A549 (cell line): Measurements from ENCODE around the gene OR6N2. TPM values are rescaled to one million over a fixed set of nuclear protein-coding genes. Genes with fewer than 3 reads are reported as not detected.

Experiments used
- ATAC-seq, 2 experiments: fragments of 200-7000 bp in 1 of 2; fragments of >200 bp in 1 of 2; cut with Nextera tagmentation in 1 of 2; cut with Tn5 transposase in 1 of 2; 3 replicates each; pipeline versions ENCODE4 v1.8.0 to v1.9.1; 2018 to 2020; ENCODE audit warnings: mild to moderate bottlenecking in 1 of 2, moderate library complexity in 1 of 2
- CTCF ChIA-PET: fragments of 300-600 bp; sonication (Branson Sonifier 250); formaldehyde crosslinking; extraction: SDS; loops from one replicate; lab custom pipeline; 2021; ENCODE audit warnings: antibody characterized with exemption, inconsistent platforms; lab: Yijun Ruan, JAX
- POLR2A ChIA-PET: fragments of 350-600 bp; formaldehyde crosslinking; extraction: SDS; loops from one replicate; lab custom pipeline; 2021; ENCODE audit warnings: antibody characterized with exemption, inconsistent platforms; lab: Yijun Ruan, JAX
- DNase-seq, 2 experiments: peaks; one replicate each; pipeline versions ENCODE4 v3.0.0 to v3.0.0-alpha.2; 2011 to 2016; ENCODE audit warnings: low read depth in 1 of 2, low spot score in 1 of 2
- FAIRE-seq: peaks from 2 replicates; lab custom pipeline; 2011; peaks lifted over from hg19 to GRCh38; lab: Jason Lieb, UNC
- H3K27ac ChIP-seq, 2 experiments: fragments of >200 bp; sonication (Bioruptor Twin); formaldehyde crosslinking; 3 replicates each; pipeline ENCODE4 v1.5.1; 2016 to 2017
- H3K4me1 ChIP-seq: fragments of >200 bp; sonication (Bioruptor Twin); formaldehyde crosslinking; 3 replicates; pipeline ENCODE4 v1.6.1; 2016
- H3K4me2 ChIP-seq: fragments of >200 bp; sonication (Bioruptor Twin); formaldehyde crosslinking; 3 replicates; pipeline ENCODE4 v1.6.1; 2016
- H3K4me3 ChIP-seq: fragments of >200 bp; sonication (Bioruptor Twin); formaldehyde crosslinking; 3 replicates; pipeline ENCODE4 v1.5.1; 2016
- H3K9me3 ChIP-seq: fragments of >200 bp; sonication (Bioruptor Twin); formaldehyde crosslinking; 3 replicates; pipeline ENCODE4 v1.6.1; 2016
- BHLHE40 ChIP-seq: IDR thresholded peaks from 2 replicates; pipeline ENCODE4 v1.6.1; 2012; ENCODE audit warnings: low read depth, low read length, inconsistent platforms
- CEBPB ChIP-seq, 2 experiments: fragments of >200 bp in 1 of 2; sonication (Bioruptor Twin) in 1 of 2; formaldehyde crosslinking in 1 of 2; IDR thresholded peaks; 2 replicates each; pipeline ENCODE4 v1.6.1; 2012 to 2016
- E2F6 ChIP-seq: IDR thresholded peaks from 2 replicates; pipeline ENCODE4 v1.6.1; 2012; ENCODE audit warnings: low read depth, borderline replicate concordance
- EHF ChIP-seq: fragments of 250-450 bp; sonication (Bioruptor Pico); IDR thresholded peaks from 2 replicates; pipeline ENCODE4 v1.5.0; 2020; ENCODE audit warnings: mild to moderate bottlenecking
- EHMT2 ChIP-seq: fragments of 200-600 bp; sonication (generic); IDR thresholded peaks from 2 replicates; pipeline ENCODE4 v1.6.1; 2016; ENCODE audit warnings: antibody characterized with exemption, low read depth, mild to moderate bottlenecking, moderate library complexity
- EP300 ChIP-seq, 2 experiments: fragments of >200 bp; sonication (Bioruptor Twin); formaldehyde crosslinking; IDR thresholded peaks; 2 replicates in 1 of 2; 3 replicates in 1 of 2; pipeline ENCODE4 v1.6.1; 2016 to 2017
- FOXS1 ChIP-seq: fragments of 250-450 bp; sonication (Bioruptor Pico); IDR thresholded peaks from 2 replicates; pipeline ENCODE4 v1.5.0; 2020; ENCODE audit warnings: mild to moderate bottlenecking, moderate library complexity
- HMGXB4 ChIP-seq: fragments of 250-450 bp; sonication (Bioruptor Pico); IDR thresholded peaks from 2 replicates; pipeline ENCODE4 v1.5.0; 2021; ENCODE audit warnings: mild to moderate bottlenecking, moderate library complexity, borderline replicate concordance
- JUNB ChIP-seq: fragments of >200 bp; sonication (Bioruptor Twin); formaldehyde crosslinking; IDR thresholded peaks from 2 replicates; pipeline ENCODE4 v1.6.1; 2016
- MAZ ChIP-seq: fragments of 150-350 bp; IDR thresholded peaks from 2 replicates; pipeline ENCODE4 v1.6.1; 2014; ENCODE audit warnings: antibody characterized with exemption, low read depth, low read length, borderline replicate concordance
- POLR2A ChIP-seq: IDR thresholded peaks from 2 replicates; pipeline ENCODE4 v1.6.1; 2012; ENCODE audit warnings: mild to moderate bottlenecking, low read length
- POLR2AphosphoS2 ChIP-seq: conservative IDR thresholded peaks from 2 replicates; pipeline ENCODE4 v1.6.1; 2012; ENCODE audit warnings: low read length, improper control_type of control experiment, inconsistent platforms
- RAD21 ChIP-seq, 2 experiments: fragments of >200 bp in 1 of 2; sonication (Bioruptor Twin) in 1 of 2; formaldehyde crosslinking in 1 of 2; IDR thresholded peaks in 1 of 2; conservative IDR thresholded peaks in 1 of 2; 2 replicates in 1 of 2; 3 replicates in 1 of 2; pipeline ENCODE4 v1.6.1; 2012 to 2018; ENCODE audit warnings: inconsistent platforms in 1 of 2
- RARB ChIP-seq: fragments of 250-450 bp; sonication (Bioruptor Pico); IDR thresholded peaks from 2 replicates; pipeline ENCODE4 v1.8.0; 2021; ENCODE audit warnings: mild to moderate bottlenecking, moderate library complexity
- RNF2 ChIP-seq: fragments of 200-600 bp; sonication (generic); IDR thresholded peaks from 2 replicates; pipeline ENCODE4 v1.6.1; 2016; ENCODE audit warnings: low read depth, mild to moderate bottlenecking, antibody characterized with exemption, moderate library complexity, borderline replicate concordance
- SMC3 ChIP-seq: fragments of >200 bp; sonication (Bioruptor Twin); formaldehyde crosslinking; IDR thresholded peaks from 3 replicates; pipeline ENCODE4 v1.6.1; 2018; ENCODE audit warnings: inconsistent platforms
- SREBF2 ChIP-seq: fragments of 450-650 bp; IDR thresholded peaks from 2 replicates; pipeline ENCODE4 v1.6.1; 2014; ENCODE audit warnings: mild to moderate bottlenecking, moderate library complexity
- TP53 ChIP-seq: fragments of 250-450 bp; sonication (Bioruptor Pico); IDR thresholded peaks from 2 replicates; pipeline ENCODE4 v1.5.0; 2021; ENCODE audit warnings: mild to moderate bottlenecking, moderate library complexity
- ZFP36 ChIP-seq: fragments of 450-650 bp; IDR thresholded peaks from 2 replicates; pipeline ENCODE4 v1.6.1; 2014; ENCODE audit warnings: borderline replicate concordance; ENCODE audit not compliant: partially characterized antibody
- ZNF302 ChIP-seq: fragments of 250-450 bp; sonication (Bioruptor Pico); IDR thresholded peaks from 2 replicates; pipeline ENCODE4 v1.9.0; 2021; ENCODE audit warnings: inconsistent platforms, mild to moderate bottlenecking, moderate library complexity
- WGBS: methylation state at CpG from one replicate; pipeline ENCODE4 v1.1.6; 2017; ENCODE audit errors: missing lambda C conversion rate; 5-methylcytosine and 5-hydroxymethylcytosine counted together
- polyA plus RNA-seq, 4 experiments: library from polyadenylated mRNA; depleted of rRNA in 3 of 4; stranded (reverse); fragments of >200 nt; fragmentation: RNase III in 1 of 4; extraction: RNeasy Plus Mini Kit Qiagen cat#74134 plus additional on column Dnase treatment in 1 of 4; gene quantifications; 2 replicates in 3 of 4; 3 replicates in 1 of 4; pipeline ENCODE4 v1.2.3, GENCODE V29; 2011 to 2017

OR6N2 gene
- polyA plus RNA-seq, 2 of the 4 experiments (the other 2 are of a cell fraction) = not detected

- no peak for TF ChIP-seq HMGXB4 (CRISPR knock-in tag)
These were observed 40.7 kb upstream of the OR6N2 start (continued) for GRCh38 chr1:158821723-158822122.

- H3K4me2 ChIP-seq = no peak overlapping the region
- no peaks in the 10 kb centered on the region for H3K4me1 ChIP-seq
- TF ChIP-seq SMC3 (no peak), BHLHE40 (no peak), EP300 (IDR thresholded peaks at IDR 0.05) (no peak), FOXS1 (CRISPR knock-in tag) (no peak), JUNB (no peak), CEBPB (IDR thresholded peaks at IDR 0.05) (no peak), EHMT2 (no peak), RARB (no peak), ZFP36 (no peak), MAZ (no peak), TP53 (CRISPR knock-in tag) (no peak), EHF (CRISPR knock-in tag) (no peak), RAD21 (conservative IDR thresholded peaks at IDR 0.05 in 1 of 2, IDR thresholded peaks at IDR 0.05 in 1 of 2) (no peak), ZNF302 (CRISPR knock-in tag) (no peak), RNF2 (no peak)
- WGBS = 13% methylated on average over 7 of the region's 7 CpGs
- no peak overlapping the region for H3K27ac ChIP-seq
- CTCF ChIA-PET = interaction anchor here (0.7 kb wide), 1 partner anchor 19 kb away, joined by 4 read pairs; no protein-coding TSS in a partner anchor
- H3K9me3 ChIP-seq = no peaks in the 10 kb centered on the region
- FAIRE-seq (no peak), ATAC-seq (no peak), DNase-seq (no peak)
- POLR2A ChIA-PET = no interaction called here
- H3K4me3 ChIP-seq = no peak overlapping the region
These were observed 38.7 kb upstream of the OR6N2 start for GRCh38 chr1:158819461-158820443.

- no peak overlapping the region for H3K27ac ChIP-seq
- no peaks in the 10 kb centered on the region for H3K4me1 ChIP-seq
- ChIA-PET CTCF (interaction anchor here (0.7 kb wide), 1 partner anchor 18 kb away, joined by 4 read pairs; no protein-coding TSS in a partner anchor), POLR2A (no interaction called here)
- FAIRE-seq = no peak
- TF ChIP-seq POLR2A (no peak), HMGXB4 (CRISPR knock-in tag) (no peak), SREBF2 (no peak), E2F6 (no peak), RAD21 (conservative IDR thresholded peaks at IDR 0.05 in 1 of 2, IDR thresholded peaks at IDR 0.05 in 1 of 2) (no peak), SMC3 (no peak), POLR2AphosphoS2 (no peak)
- no peak overlapping the region for H3K4me3 ChIP-seq
- ATAC-seq = no peak
- WGBS = 0% methylated on average over 1 of the region's 1 CpG
- H3K9me3 ChIP-seq = no peaks in the 10 kb centered on the region
- H3K4me2 ChIP-seq = no peak overlapping the region
- no peak for DNase-seq
These were observed 38.0 kb upstream of the OR6N2 start for GRCh38 chr1:158818975-158819431.
